Measurements from ENCODE around the gene PACSIN3.
"Not testable (repeated sequence)": the region's sequence is repeated elsewhere in the genome, so short reads cannot be mapped to it uniquely, and the experiment has no call there.

Gene PACSIN3

GRCh38 chr11:47198161-47198560 is 11.9 kb upstream of the PACSIN3 start:
- not testable (repeated sequence) for FAIRE-seq; DNase-seq (ENCODE audit: low spot score)

GRCh38 chr11:47192111-47192510 is 5.9 kb upstream of the PACSIN3 start:
- FAIRE-seq (no peak), DNase-seq (ENCODE audit: low spot score) (no peak)

- FAIRE-seq; DNase-seq (ENCODE audit: low spot score): not testable (repeated sequence)
Measured at GRCh38 chr11:47191137-47191536, 4.9 kb upstream of the PACSIN3 start.

DNA sequence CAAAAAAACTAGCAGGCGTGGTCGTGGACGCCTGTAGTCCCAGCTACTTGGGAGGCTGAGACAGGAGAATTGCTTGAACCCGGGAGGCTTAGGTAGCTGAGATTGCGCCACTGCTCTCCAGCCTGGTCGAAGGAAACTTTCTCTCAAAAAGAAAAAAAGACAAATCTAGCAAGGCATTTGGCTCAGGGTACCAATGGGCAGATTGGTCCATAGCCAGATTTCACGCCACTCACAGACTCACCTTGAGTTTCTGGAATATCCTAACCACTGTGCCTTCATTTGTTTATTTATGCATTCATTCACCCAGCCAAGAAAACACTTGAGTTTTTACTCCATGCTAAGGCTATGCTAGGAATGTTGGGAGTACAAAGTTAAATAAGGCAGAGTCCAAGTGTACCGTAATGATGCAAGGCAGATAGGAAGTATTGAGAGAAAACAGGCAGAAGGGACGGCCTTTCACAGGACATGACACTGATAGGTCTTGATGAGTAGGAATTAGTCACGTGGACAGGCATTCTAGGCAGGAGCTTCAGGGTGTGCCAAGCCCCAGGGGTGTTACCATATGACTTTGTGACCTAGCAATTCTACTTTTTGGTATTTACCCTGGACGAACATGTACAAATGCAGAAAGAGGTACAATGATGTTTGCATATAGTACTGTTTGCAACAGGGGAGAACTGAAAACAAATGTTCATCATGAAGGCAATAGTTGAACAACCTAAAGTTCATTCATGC is 3.0 kb upstream of the PACSIN3 start:
- FAIRE-seq (no peak), DNase-seq (ENCODE audit: low spot score) (peak; percentile 13)

GRCh38 chr11:47188259-47188658 is 2.0 kb upstream of the PACSIN3 start:
- DNase-seq (ENCODE audit: low spot score) (no peak), FAIRE-seq (no peak)

DNA sequence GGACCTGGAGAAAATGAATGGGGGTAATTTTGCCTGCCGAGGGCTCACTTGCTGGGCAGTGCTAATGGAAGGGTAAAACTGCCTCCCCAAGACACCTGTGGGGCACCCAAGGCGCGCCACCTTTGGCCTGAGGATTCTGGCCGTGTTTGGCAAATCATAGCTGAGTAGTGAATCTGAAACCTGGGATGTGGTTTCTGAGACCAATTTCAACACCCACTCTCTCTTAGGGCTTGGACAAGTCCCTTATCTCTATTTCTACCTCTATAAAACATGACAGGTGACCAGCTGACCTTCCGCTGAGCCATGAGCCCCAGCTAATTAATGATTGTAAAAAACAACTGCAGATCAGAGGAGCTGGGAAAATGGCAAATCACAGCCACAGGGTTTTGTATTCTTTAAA is 1.5 kb upstream of the PACSIN3 start:
- no peak for FAIRE-seq
- DNase-seq (ENCODE audit: low spot score), result no peak

- FAIRE-seq (no peak), DNase-seq (ENCODE audit: low spot score) (no peak)
Measured at GRCh38 chr11:47186700-47187695, 764 bp upstream of the PACSIN3 start.

DNA sequence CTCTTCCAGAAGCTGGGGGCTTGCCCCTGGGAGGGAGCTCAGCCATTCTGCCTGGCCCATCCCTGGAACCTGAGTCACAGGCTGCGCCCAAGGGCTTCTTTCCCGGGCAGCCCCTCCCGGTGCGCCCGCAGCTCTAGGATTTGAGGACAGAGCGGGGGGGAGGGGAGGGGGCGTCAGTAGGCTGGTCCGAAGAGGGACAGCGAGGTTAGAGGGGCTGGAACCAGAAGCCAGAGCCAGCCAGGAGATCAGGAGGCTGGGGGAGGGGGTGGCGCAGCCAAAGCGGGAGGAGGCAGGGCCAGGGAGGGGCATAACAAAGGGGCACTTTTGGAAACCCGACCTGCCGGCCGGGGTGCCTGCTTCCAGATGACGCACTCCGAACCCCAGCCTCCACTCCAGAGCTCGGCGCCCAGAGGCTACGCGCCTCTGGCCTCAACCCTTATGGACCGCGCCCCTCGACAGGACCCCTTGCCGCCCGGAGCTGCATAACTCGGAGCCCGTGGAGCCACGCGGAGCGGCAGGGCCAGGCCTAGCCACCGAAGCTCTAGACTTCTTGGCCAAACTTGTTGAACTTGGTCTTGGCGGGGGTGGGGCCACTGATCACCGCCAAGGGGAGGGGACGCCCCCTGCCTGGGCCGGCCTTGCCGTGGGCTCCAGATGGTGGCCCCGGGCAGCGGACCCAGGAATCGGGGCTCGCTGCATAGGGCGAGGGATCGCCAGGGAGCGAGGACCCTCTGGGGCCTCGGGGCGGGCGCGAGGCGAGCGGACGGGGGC is 744 bp downstream of the PACSIN3 start:
- DNase-seq (ENCODE audit: low spot score), result no peak
- FAIRE-seq, result no peak

DNA sequence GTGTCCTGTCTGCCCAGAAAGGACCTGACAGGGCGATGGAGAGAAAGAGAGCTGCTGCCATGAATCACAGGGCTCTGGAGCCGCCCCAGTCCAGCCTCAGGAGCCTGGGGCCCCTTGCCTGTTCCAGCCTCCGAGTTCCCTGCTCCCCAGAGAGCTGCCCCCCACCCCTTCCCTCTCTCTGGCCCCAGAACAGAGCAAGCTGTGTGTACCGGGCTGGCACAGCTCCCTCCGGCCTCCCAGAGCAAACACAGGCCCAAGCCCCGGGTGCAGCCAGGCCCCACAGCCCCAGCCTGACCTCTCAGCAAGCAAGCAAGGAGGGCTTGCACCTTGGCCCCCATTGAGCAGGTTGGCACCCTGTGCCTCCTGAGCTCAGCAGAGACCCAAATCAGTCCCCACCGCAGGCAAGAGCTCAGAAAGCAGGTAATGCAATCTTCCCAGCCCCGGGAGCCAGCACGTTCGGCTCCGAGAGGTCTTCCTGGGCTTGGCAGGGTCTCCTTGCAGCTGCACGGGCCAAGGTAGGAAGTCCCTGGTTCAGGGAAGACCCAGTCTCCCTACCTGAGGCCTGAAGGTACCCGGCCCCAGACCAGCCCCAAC is 1.4 kb downstream of the PACSIN3 start:
- FAIRE-seq (no peak), DNase-seq (ENCODE audit: low spot score) (no peak)

DNA sequence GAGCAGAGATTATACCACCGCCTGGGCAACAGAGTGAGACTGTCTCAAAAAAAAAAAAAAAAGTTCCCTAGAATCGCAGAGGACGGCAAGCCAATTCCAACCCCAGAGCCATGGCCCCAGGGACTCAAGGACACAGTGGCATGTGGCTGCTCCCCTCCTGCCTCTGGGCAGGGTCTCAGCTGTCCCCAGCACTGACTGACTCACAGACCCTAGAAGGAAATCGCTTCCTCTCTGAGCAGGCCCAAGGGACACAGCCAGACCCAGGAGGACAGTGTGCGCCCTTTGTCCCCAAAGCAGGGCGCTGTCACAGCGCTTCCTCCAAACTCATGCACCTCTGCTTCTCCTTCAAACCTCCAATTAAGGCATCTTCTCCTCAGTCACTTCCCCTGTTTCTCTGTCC is 2.3 kb downstream of the PACSIN3 start:
- FAIRE-seq (no peak), DNase-seq (ENCODE audit: low spot score) (no peak)

GRCh38 chr11:47183031-47183856 is 3.0 kb downstream of the PACSIN3 start:
- FAIRE-seq (no peak), DNase-seq (ENCODE audit: low spot score) (no peak)

DNA sequence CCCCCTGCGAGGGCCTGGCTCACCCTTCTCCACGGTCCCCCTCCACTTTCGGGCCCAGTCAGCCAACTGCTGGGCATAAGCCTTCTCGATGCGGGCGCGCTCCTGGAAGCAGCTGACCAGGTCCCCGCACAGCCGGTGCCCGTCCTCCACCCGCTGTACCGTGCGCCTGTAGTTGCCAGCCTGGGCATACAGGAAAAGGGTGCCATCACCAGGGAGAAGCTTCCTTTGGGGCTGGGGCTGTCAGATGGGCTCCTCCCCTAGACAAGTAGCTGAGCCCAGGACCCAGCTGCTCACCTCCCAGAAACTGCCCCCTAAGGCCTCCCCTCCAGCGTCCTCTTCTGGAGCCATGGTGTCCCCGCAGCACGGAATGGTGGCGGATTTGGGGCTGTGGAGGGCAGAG is 3.9 kb downstream of the PACSIN3 start:
- FAIRE-seq, result no peak

DNA sequence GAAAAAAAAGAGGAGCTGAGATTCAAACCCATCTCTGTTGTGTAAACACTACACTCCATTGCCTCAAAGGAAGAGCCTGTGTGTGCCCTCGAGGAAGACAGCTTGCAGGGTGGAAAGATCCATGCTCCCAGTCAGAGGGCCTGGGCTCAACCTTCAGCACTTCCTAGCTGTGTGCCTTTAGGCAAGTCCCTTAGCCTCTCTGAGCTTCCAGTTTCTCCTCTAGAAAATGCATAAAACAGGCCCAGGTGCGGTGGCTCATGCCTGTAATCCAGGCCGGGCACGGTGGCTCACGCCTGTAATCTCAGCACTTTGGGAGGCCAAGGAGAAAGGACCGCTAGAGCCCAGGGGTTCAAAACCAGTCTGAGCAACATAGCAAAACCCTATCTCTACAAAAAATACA is 5.0 kb downstream of the PACSIN3 start:
- no peak for FAIRE-seq

More for the DNA sequence above, 3.9 kb downstream of the PACSIN3 start:
- DNase-seq (ENCODE audit: low spot score), result no peak

GRCh38 chr11:47180006-47180787 is 6.0 kb downstream of the PACSIN3 start:
- FAIRE-seq (no peak), DNase-seq (ENCODE audit: low spot score) (no peak)

More for the DNA sequence above, 5.0 kb downstream of the PACSIN3 start:
- DNase-seq (ENCODE audit: low spot score), result no peak

GRCh38 chr11:47179655-47179991 is 6.6 kb downstream of the PACSIN3 start:
- FAIRE-seq (no peak), DNase-seq (ENCODE audit: low spot score) (peak; percentile 22)

GRCh38 chr11:47178737-47179654 is 7.2 kb downstream of the PACSIN3 start:
- FAIRE-seq (no peak), DNase-seq (ENCODE audit: low spot score) (no peak)

DNA sequence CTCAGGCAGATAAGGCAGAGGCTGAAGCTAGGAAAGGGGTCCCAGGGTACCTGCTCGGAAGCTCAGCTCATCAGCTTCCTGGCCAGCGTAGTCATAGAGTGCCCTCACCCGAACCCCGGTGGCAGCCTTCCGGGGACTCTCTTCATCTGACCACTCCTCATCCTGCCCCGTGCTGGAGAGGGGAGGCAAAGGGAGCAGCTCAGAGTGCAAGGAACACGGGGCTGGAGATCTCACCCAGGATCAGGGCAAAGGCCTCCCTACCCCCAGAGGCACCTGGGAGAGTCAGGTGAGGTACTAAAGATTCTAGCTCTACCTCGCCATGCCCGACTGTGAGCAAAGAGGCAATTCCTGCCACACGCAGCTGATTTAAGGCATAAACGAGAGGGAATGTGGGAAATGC is 7.9 kb downstream of the PACSIN3 start:
- DNase-seq (ENCODE audit: low spot score) (no peak), FAIRE-seq (no peak)

GRCh38 chr11:47177846-47178245 is 8.4 kb downstream of the PACSIN3 start:
- no peak for FAIRE-seq
- no peak for DNase-seq (ENCODE audit: low spot score)
